WTC11 (cell line): ENCODE measurements around the gene PTPN4. TPM values are rescaled to one million over a fixed set of nuclear protein-coding genes. Genes with fewer than 3 reads are reported as not detected.

Experiments used
- AFF4 ChIP-seq: sonication (generic); formaldehyde crosslinking; IDR thresholded peaks from 2 replicates; pipeline ENCODE4 v1.8.1; 2023; ENCODE audit warnings: mild to moderate bottlenecking, missing genetic modification reagents, borderline replicate concordance
- ARID4B ChIP-seq: sonication (generic); formaldehyde crosslinking; IDR thresholded peaks from 2 replicates; pipeline ENCODE4 v1.8.0; 2023; ENCODE audit warnings: missing genetic modification reagents, mild to moderate bottlenecking, borderline replicate concordance
- ATF3 ChIP-seq: sonication (generic); formaldehyde crosslinking; conservative IDR thresholded peaks from 2 replicates; pipeline ENCODE4 v1.8.1; 2022; ENCODE audit warnings: mild to moderate bottlenecking, missing genetic modification reagents
- E2F1 ChIP-seq: sonication (generic); formaldehyde crosslinking; IDR thresholded peaks from 2 replicates; pipeline ENCODE4 v1.8.0; 2022; ENCODE audit warnings: mild to moderate bottlenecking, missing genetic modification reagents
- FOXP4 ChIP-seq: sonication (generic); formaldehyde crosslinking; IDR thresholded peaks from 2 replicates; pipeline ENCODE4 v1.8.0; 2022; ENCODE audit warnings: mild to moderate bottlenecking, missing genetic modification reagents
- GTF2I ChIP-seq: fragments of 250-450 bp; sonication (Bioruptor Pico); conservative IDR thresholded peaks from 2 replicates; pipeline ENCODE4 v1.4.0; 2021; ENCODE audit warnings: mild to moderate bottlenecking
- MAX ChIP-seq: sonication (generic); formaldehyde crosslinking; IDR thresholded peaks from 2 replicates; pipeline ENCODE4 v1.8.0; 2022; ENCODE audit warnings: mild to moderate bottlenecking, missing genetic modification reagents
- NFYB ChIP-seq: sonication (generic); formaldehyde crosslinking; conservative IDR thresholded peaks from 2 replicates; pipeline ENCODE4 v1.8.0; 2022; ENCODE audit warnings: low read depth, missing genetic modification reagents
- PRRX2 ChIP-seq: fragments of 250-450 bp; sonication (Bioruptor Pico); IDR thresholded peaks from 2 replicates; pipeline ENCODE4 v1.8.0; 2021; ENCODE audit warnings: mild to moderate bottlenecking
- STAT6 ChIP-seq: sonication (generic); formaldehyde crosslinking; conservative IDR thresholded peaks from 2 replicates; pipeline ENCODE4 v1.8.1; 2023; ENCODE audit warnings: mild to moderate bottlenecking, low read depth, missing genetic modification reagents, moderate library complexity
- ZNF532 ChIP-seq: fragments of 250-450 bp; sonication (Bioruptor Pico); IDR thresholded peaks from 2 replicates; pipeline ENCODE4 v1.9.0; 2021; ENCODE audit warnings: mild to moderate bottlenecking, borderline replicate concordance
- total RNA-seq: library from RNA; stranded (reverse); gene quantifications from 3 replicates; pipeline ENCODE4 v1.2.3, GENCODE V29; 2021

Gene PTPN4
- total RNA-seq, 1 experiment from 2014 or later = 85.8 TPM

- TF ChIP-seq ZNF532 (CRISPR knock-in tag) = no peak
- no peak for TF ChIP-seq GTF2I (CRISPR knock-in tag)
- no peak for TF ChIP-seq NFYB
- no peak for TF ChIP-seq ATF3 (CRISPR knock-in tag)
- TF ChIP-seq AFF4 (CRISPR knock-in tag) = no peak
- no peak for TF ChIP-seq STAT6 (CRISPR knock-in tag)
- TF ChIP-seq FOXP4 (CRISPR knock-in tag) = no peak
- no peak for TF ChIP-seq MAX (CRISPR knock-in tag)
- no peak for TF ChIP-seq PRRX2 (CRISPR knock-in tag)
- TF ChIP-seq ARID4B (CRISPR knock-in tag) = no peak
- no peak for TF ChIP-seq E2F1 (CRISPR knock-in tag)
- TF ChIP-seq, all 79 proteins: peak for 0
Measured at GRCh38 chr2:119721043-119721442, 38.7 kb upstream of the PTPN4 start (continued).
